ENCODE data around the gene ZSCAN25. TPM values are rescaled to one million over a fixed set of nuclear protein-coding genes. Genes with fewer than 3 reads are reported as not detected.

Gene ZSCAN25
- total and polyA plus RNA-seq, 10 donors = 3.8 to 30.8 (median 24.9) TPM

- Histone ChIP-seq H3K27ac (no peak overlapping the region), H3K4me1 (no peaks in the 10 kb centered on the region), H3K36me3 (no peaks in the 10 kb centered on the region), H3K4me3 (no peak overlapping the region), H3K27me3 (replicated peaks in 1 of 7) (no peaks in the 10 kb centered on the region), H3K9me3 (no peaks in the 10 kb centered on the region)
- intact Hi-C loops (cut with DNase I; ENCODE audit: low total_unique reads) = no loop called here
- 71 to 85% (median 82%) methylated on average over 8 to 9 of the region's 9 CpGs for WGBS, 5 donors
- DNase-seq = no peak
- no peak for TF ChIP-seq CTCF (IDR thresholded peaks at IDR 0.05 in 8 of 11, conservative IDR thresholded peaks at IDR 0.05 in 3 of 11)
- TF ChIP-seq POLR2A (IDR thresholded peaks at IDR 0.05) = no peak
- TF ChIP-seq POLR2AphosphoS5 (IDR thresholded peaks at IDR 0.05) = no peak
These were observed 9.2 kb upstream of the ZSCAN25 start for GRCh38 chr7:99607548-99607947.

- no peak overlapping the region for H3K4me3 ChIP-seq
- H3K9me3 ChIP-seq = no peaks in the 10 kb centered on the region
- 45 to 54% (median 51%) methylated on average over 3 of the region's 3 CpGs for WGBS, 5 donors
- TF ChIP-seq POLR2AphosphoS5 (IDR thresholded peaks at IDR 0.05) = no peak
- no peak for TF ChIP-seq CTCF (IDR thresholded peaks at IDR 0.05 in 8 of 11, conservative IDR thresholded peaks at IDR 0.05 in 3 of 11)
- TF ChIP-seq POLR2A (IDR thresholded peaks at IDR 0.05) = no peak
- peaks cover 0 to 13% (median 11%) of the 10 kb centered on the region in 6 donors for H3K36me3 ChIP-seq
- intact Hi-C loops (cut with DNase I; ENCODE audit: low total_unique reads) = no loop called here
- H3K27me3 ChIP-seq (replicated peaks in 1 of 7) = no peaks in the 10 kb centered on the region
- no peak for DNase-seq
- H3K4me1 ChIP-seq = peaks cover 10 to 31% (median 24%) of the 10 kb centered on the region in 6 donors
- H3K27ac ChIP-seq = no peak overlapping the region
These were observed 2.3 kb upstream of the ZSCAN25 start for GRCh38 chr7:99614495-99614894.

- peaks cover 10 to 46% (median 25%) of the 10 kb centered on the region in 6 donors for H3K4me1 ChIP-seq
- H3K36me3 ChIP-seq = peaks cover 1 to 28% (median 26%) of the 10 kb centered on the region in 6 donors
- H3K27ac ChIP-seq = peak overlapping the region in 6 of 8 donors; percentile 83 to 95 (median 90)
- DNase-seq = no peak
- H3K27me3 ChIP-seq (replicated peaks in 1 of 7) = no peaks in the 10 kb centered on the region
- intact Hi-C loops (cut with DNase I; ENCODE audit: low total_unique reads) = no loop called here
- no peak for TF ChIP-seq CTCF (IDR thresholded peaks at IDR 0.05 in 8 of 11, conservative IDR thresholded peaks at IDR 0.05 in 3 of 11)
- no peak for TF ChIP-seq POLR2AphosphoS5 (IDR thresholded peaks at IDR 0.05)
- no peak for TF ChIP-seq POLR2A (IDR thresholded peaks at IDR 0.05)
- WGBS, 5 donors = 64 to 89% (median 84%) methylated on average over 5 of the region's 5 CpGs
- H3K9me3 ChIP-seq = no peaks in the 10 kb centered on the region
- H3K4me3 ChIP-seq = peak overlapping the region in 7 of 8 donors; percentile 88 to 98 (median 95)
These were observed 772 bp upstream of the ZSCAN25 start for GRCh38 chr7:99615989-99616358.

GRCh38 chr7:99617192-99617781 is 541 bp downstream of the ZSCAN25 start:
- DNase-seq = no peak
- Histone ChIP-seq H3K36me3 (peaks cover 2 to 41% (median 39%) of the 10 kb centered on the region in 6 donors), H3K9me3 (no peaks in the 10 kb centered on the region), H3K27me3 (replicated peaks in 1 of 7) (no peaks in the 10 kb centered on the region), H3K4me3 (peak overlapping the region; percentile 88 to 98 (median 96)), H3K4me1 (peaks cover 10 to 57% (median 25%) of the 10 kb centered on the region in 6 donors), H3K27ac (peak overlapping the region; percentile 76 to 95 (median 90))
- TF ChIP-seq CTCF (IDR thresholded peaks at IDR 0.05 in 8 of 11, conservative IDR thresholded peaks at IDR 0.05 in 3 of 11) (no peak), POLR2A (IDR thresholded peaks at IDR 0.05) (no peak), POLR2AphosphoS5 (IDR thresholded peaks at IDR 0.05) (no peak)
- 16 to 28% (median 21%) methylated on average over 16 to 22 of the region's 22 CpGs for WGBS, 5 donors
- intact Hi-C loops (cut with DNase I; ENCODE audit: low total_unique reads) = no loop called here

All from spleen (tissue), 11 donors.